Naive B cell (primary cell): ENCODE data around the gene FER. TPM values are rescaled to one million over a fixed set of nuclear protein-coding genes. Genes with fewer than 3 reads are reported as not detected.
"Not testable (repeated sequence)": the region's sequence is repeated elsewhere in the genome, so short reads cannot be mapped to it uniquely, and the experiment has no call there.

Experiments used
- ATAC-seq, 2 donors: fragments of 150-1000 bp; cut with Tn5 transposase; 2 replicates each; pipeline ENCODE4 v1.10.0; 2021; ENCODE audit warnings: low read depth in 2 of 2, mild to moderate bottlenecking in 2 of 2, moderate library complexity in 2 of 2
- DNase-seq: peaks from one replicate; pipeline ENCODE4 v3.0.0; 2022
- H3K27ac Mint-ChIP-seq, 6 donors: one replicate each; pipeline ENCODE4 v1.8.0; 2020 to 2022; ENCODE audit warnings: mild to moderate bottlenecking in 6 of 6, mixed read lengths in 6 of 6, moderate library complexity in 5 of 6, inconsistent platforms in 2 of 6
- H3K27me3 Mint-ChIP-seq, 3 donors: one replicate each; pipeline ENCODE4 v1.8.0; 2021 to 2022; ENCODE audit warnings: mixed read lengths in 3 of 3, mild to moderate bottlenecking in 1 of 3
- H3K36me3 Mint-ChIP-seq, 2 donors: one replicate each; pipeline ENCODE4 v1.8.0; 2020 to 2022; ENCODE audit warnings: mixed read lengths in 2 of 2, inconsistent platforms in 1 of 2, mild to moderate bottlenecking in 1 of 2
- H3K4me1 Mint-ChIP-seq, 3 donors: one replicate each; pipeline ENCODE4 v1.8.0; 2020 to 2022; ENCODE audit warnings: mixed read lengths in 3 of 3, inconsistent platforms in 1 of 3, mild to moderate bottlenecking in 1 of 3, moderate library complexity in 1 of 3
- H3K4me3 Mint-ChIP-seq, 8 donors: one replicate each; pipeline ENCODE4 v1.8.0; 2020 to 2022; ENCODE audit warnings: mild to moderate bottlenecking in 8 of 8, mixed read lengths in 8 of 8, moderate library complexity in 8 of 8, inconsistent platforms in 2 of 8
- H3K9me3 Mint-ChIP-seq, 7 donors: one replicate each; pipeline ENCODE4 v1.8.0; 2020 to 2022; ENCODE audit warnings: mixed read lengths in 7 of 7, mild to moderate bottlenecking in 5 of 7, inconsistent platforms in 2 of 7, moderate library complexity in 1 of 7
- polyA plus RNA-seq, 6 donors: library from polyadenylated mRNA; unstranded; fragments of 300-500 nt; fragmentation: Illumina TruSeq; gene quantifications; one replicate each; pipeline ENCODE4 v1.2.3, GENCODE V29; 2021; ENCODE audit warnings: low read depth in 6 of 6

Gene FER
- polyA plus RNA-seq, 6 donors from 2014 or later, result 9.6 to 21.0 (median 17.2) TPM

GRCh38 chr5:108786806-108787483, 39.2 kb downstream of the FER start:
- no peak for ATAC-seq
- Mint-ChIP-seq H3K4me1 (peaks cover 11 to 18% (median 13%) of the 10 kb centered on the region in 3 donors), H3K36me3 (peaks cover 30 to 36% of the 10 kb centered on the region in 2 donors), H3K27me3 (no peaks in the 10 kb centered on the region), H3K9me3 (peaks cover 0 to 20% (median 3%) of the 10 kb centered on the region in 7 donors), H3K27ac (no peak overlapping the region), H3K4me3 (no peak overlapping the region)
- DNase-seq, result no peak

GRCh38 chr5:108788142-108788541, 40.4 kb downstream of the FER start:
- H3K4me3 Mint-ChIP-seq, result peak overlapping the region in 2 of 8 donors; percentile 35 to 61
- ATAC-seq (no peak), DNase-seq (no peak)
- H3K27ac Mint-ChIP-seq, result peak overlapping the region in 1 of 6 donors; percentile 1
- peaks cover 27 to 34% of the 10 kb centered on the region in 2 donors for H3K36me3 Mint-ChIP-seq
- H3K27me3 Mint-ChIP-seq, result no peaks in the 10 kb centered on the region
- H3K9me3 Mint-ChIP-seq, result peaks cover 0 to 20% (median 4%) of the 10 kb centered on the region in 7 donors
- H3K4me1 Mint-ChIP-seq, result peaks cover 8 to 13% (median 11%) of the 10 kb centered on the region in 3 donors

GRCh38 chr5:108793207-108793606, 45.5 kb downstream of the FER start:
- H3K4me1 Mint-ChIP-seq, result peaks cover 5 to 10% (median 10%) of the 10 kb centered on the region in 3 donors
- peaks cover 0 to 10% (median 3%) of the 10 kb centered on the region in 7 donors for H3K9me3 Mint-ChIP-seq
- H3K36me3 Mint-ChIP-seq, result peaks cover 23% of the 10 kb centered on the region in 2 donors
- ATAC-seq (no peak), DNase-seq (no peak)
- H3K4me3 Mint-ChIP-seq, result no peak overlapping the region
- no peak overlapping the region for H3K27ac Mint-ChIP-seq
- H3K27me3 Mint-ChIP-seq, result no peaks in the 10 kb centered on the region

GRCh38 chr5:108794349-108794748, 46.7 kb downstream of the FER start:
- ATAC-seq, H3K27ac Mint-ChIP-seq, DNase-seq, H3K4me1 Mint-ChIP-seq, H3K27me3 Mint-ChIP-seq, H3K4me3 Mint-ChIP-seq: not testable (repeated sequence)
- peaks cover 0 to 10% (median 3%) of the 10 kb centered on the region in 7 donors for H3K9me3 Mint-ChIP-seq
- H3K36me3 Mint-ChIP-seq, result peaks cover 17 to 18% of the 10 kb centered on the region in 2 donors

GRCh38 chr5:108797396-108797795, 49.7 kb downstream of the FER start:
- Mint-ChIP-seq H3K27me3 (no peaks in the 10 kb centered on the region), H3K9me3 (peaks cover 0 to 10% (median 3%) of the 10 kb centered on the region in 7 donors), H3K4me3 (no peak overlapping the region), H3K36me3 (peaks cover 18 to 35% of the 10 kb centered on the region in 2 donors), H3K4me1 (peaks cover 4 to 6% (median 5%) of the 10 kb centered on the region in 3 donors), H3K27ac (peak overlapping the region in 2 of 6 donors; percentile 49 to 63)
- no peak for ATAC-seq
- DNase-seq, result no peak

- H3K27ac Mint-ChIP-seq, result no peak overlapping the region
- H3K4me3 Mint-ChIP-seq, result no peak overlapping the region
- H3K27me3 Mint-ChIP-seq, result no peaks in the 10 kb centered on the region
- ATAC-seq (no peak), DNase-seq (no peak)
- H3K36me3 Mint-ChIP-seq, result peaks cover 24 to 40% of the 10 kb centered on the region in 2 donors
- H3K9me3 Mint-ChIP-seq, result peaks cover 0 to 11% (median 4%) of the 10 kb centered on the region in 7 donors
- H3K4me1 Mint-ChIP-seq, result peaks cover 4 to 6% (median 5%) of the 10 kb centered on the region in 3 donors
Observed at GRCh38 chr5:108797986-108798385, 50.3 kb downstream of the FER start.

GRCh38 chr5:108798513-108799265, 51.0 kb downstream of the FER start:
- Mint-ChIP-seq H3K27me3 (no peaks in the 10 kb centered on the region), H3K4me1 (peaks cover 4 to 6% (median 5%) of the 10 kb centered on the region in 3 donors), H3K4me3 (no peak overlapping the region), H3K9me3 (peaks cover 0 to 13% (median 9%) of the 10 kb centered on the region in 7 donors), H3K27ac (peak overlapping the region in 1 of 6 donors; percentile 88), H3K36me3 (peaks cover 25 to 40% of the 10 kb centered on the region in 2 donors)
- ATAC-seq (no peak), DNase-seq (no peak)

GRCh38 chr5:108801301-108801700, 53.6 kb downstream of the FER start:
- ATAC-seq (no peak), DNase-seq (no peak)
- H3K4me1 Mint-ChIP-seq, result peaks cover 4 to 10% (median 5%) of the 10 kb centered on the region in 3 donors
- H3K4me3 Mint-ChIP-seq, result no peak overlapping the region
- peaks cover 0 to 34% (median 29%) of the 10 kb centered on the region in 7 donors for H3K9me3 Mint-ChIP-seq
- H3K36me3 Mint-ChIP-seq, result peaks cover 31 to 47% of the 10 kb centered on the region in 2 donors
- H3K27ac Mint-ChIP-seq, result no peak overlapping the region
- no peaks in the 10 kb centered on the region for H3K27me3 Mint-ChIP-seq

- H3K27me3 Mint-ChIP-seq, result no peaks in the 10 kb centered on the region
- H3K9me3 Mint-ChIP-seq, result peaks cover 3 to 38% (median 31%) of the 10 kb centered on the region in 7 donors
- H3K27ac Mint-ChIP-seq, result no peak overlapping the region
- no peak overlapping the region for H3K4me3 Mint-ChIP-seq
- no peak for ATAC-seq
- peaks cover 36 to 47% of the 10 kb centered on the region in 2 donors for H3K36me3 Mint-ChIP-seq
- H3K4me1 Mint-ChIP-seq, result peaks cover 4 to 10% (median 5%) of the 10 kb centered on the region in 3 donors
- no peak for DNase-seq
Observed at GRCh38 chr5:108801776-108802175, 54.1 kb downstream of the FER start.

GRCh38 chr5:108810717-108811116, 63.0 kb downstream of the FER start:
- DNase-seq (no peak), ATAC-seq (no peak)
- Mint-ChIP-seq H3K27ac (peak overlapping the region in 2 of 6 donors; percentile 27 to 29), H3K9me3 (peaks cover 12 to 46% (median 34%) of the 10 kb centered on the region in 7 donors), H3K27me3 (no peaks in the 10 kb centered on the region), H3K4me1 (peaks cover 0 to 9% (median 9%) of the 10 kb centered on the region in 3 donors), H3K36me3 (peaks cover 23 to 32% of the 10 kb centered on the region in 2 donors), H3K4me3 (no peak overlapping the region)

- no peak overlapping the region for H3K4me3 Mint-ChIP-seq
- peaks cover 0 to 23% (median 13%) of the 10 kb centered on the region in 7 donors for H3K9me3 Mint-ChIP-seq
- ATAC-seq, result no peak
- peaks cover 7 to 9% of the 10 kb centered on the region in 2 donors for H3K36me3 Mint-ChIP-seq
- H3K4me1 Mint-ChIP-seq, result peaks cover 0 to 9% (median 5%) of the 10 kb centered on the region in 3 donors
- H3K27me3 Mint-ChIP-seq, result no peaks in the 10 kb centered on the region
- no peak for DNase-seq
- H3K27ac Mint-ChIP-seq, result peak overlapping the region in 1 of 6 donors; percentile 17
Observed at GRCh38 chr5:108813673-108814072, 66.0 kb downstream of the FER start.

GRCh38 chr5:108814551-108814950, 66.9 kb downstream of the FER start:
- H3K36me3 Mint-ChIP-seq, result peaks cover 0 to 5% of the 10 kb centered on the region in 2 donors
- no peak overlapping the region for H3K4me3 Mint-ChIP-seq
- no peaks in the 10 kb centered on the region for H3K27me3 Mint-ChIP-seq
- peak overlapping the region in 1 of 6 donors; percentile 47 for H3K27ac Mint-ChIP-seq
- H3K4me1 Mint-ChIP-seq, result peaks cover 0 to 9% (median 5%) of the 10 kb centered on the region in 3 donors
- DNase-seq (no peak), ATAC-seq (no peak)
- peaks cover 0 to 15% (median 8%) of the 10 kb centered on the region in 7 donors for H3K9me3 Mint-ChIP-seq

- H3K4me1 Mint-ChIP-seq, result peaks cover 0 to under 1% (median 0%) of the 10 kb centered on the region in 3 donors
- peaks cover 0 to 4% (median 0%) of the 10 kb centered on the region in 7 donors for H3K9me3 Mint-ChIP-seq
- peaks cover 0 to 5% of the 10 kb centered on the region in 2 donors for H3K36me3 Mint-ChIP-seq
- H3K27ac Mint-ChIP-seq, result no peak overlapping the region
- no peak overlapping the region for H3K4me3 Mint-ChIP-seq
- no peak for DNase-seq
- H3K27me3 Mint-ChIP-seq, result no peaks in the 10 kb centered on the region
- no peak for ATAC-seq
Observed at GRCh38 chr5:108818613-108819272, 71.0 kb downstream of the FER start.
